ENCODE results near the gene NDUFAF7.
"Not testable (repeated sequence)": the region's sequence is repeated elsewhere in the genome, so short reads cannot be mapped to it uniquely, and the experiment has no call there.

The NDUFAF7 gene

GRCh38 chr2:37191747-37192146 lies 39.7 kb upstream of the NDUFAF7 start:
- no peak for TF ChIP-seq CTCF (IDR thresholded peaks at IDR 0.05; ENCODE audit: extremely low read depth, missing control alignments)
- DNase-seq (ENCODE audit: low spot score) = no peak

- TF ChIP-seq CTCF (IDR thresholded peaks at IDR 0.05; ENCODE audit: extremely low read depth, missing control alignments) = no peak
Observed at GRCh38 chr2:37192551-37192950, 38.9 kb upstream of the NDUFAF7 start.

GRCh38 chr2:37195862-37196319 lies 35.6 kb upstream of the NDUFAF7 start:
- not testable (repeated sequence) for DNase-seq (ENCODE audit: low spot score)

More at GRCh38 chr2:37192551-37192950, 38.9 kb upstream of the NDUFAF7 start:
- no peak for DNase-seq (ENCODE audit: low spot score)

GRCh38 chr2:37196320-37197195 lies 34.9 kb upstream of the NDUFAF7 start, which contains the start of gene CEBPZOS:
Gene CEBPZOS (plus strand): TSS chr2:37196496. CDS start chr2:37199705, 3,209 bp downstream.
- peak; percentile 93 for DNase-seq (ENCODE audit: low spot score)
- no peak for TF ChIP-seq CTCF (IDR thresholded peaks at IDR 0.05; ENCODE audit: extremely low read depth, missing control alignments)

GRCh38 chr2:37198681-37199065 lies 32.8 kb upstream of the NDUFAF7 start:
- no peak for DNase-seq (ENCODE audit: low spot score)
- TF ChIP-seq CTCF (IDR thresholded peaks at IDR 0.05; ENCODE audit: extremely low read depth, missing control alignments) = no peak

- no peak for DNase-seq (ENCODE audit: low spot score)
- TF ChIP-seq CTCF (IDR thresholded peaks at IDR 0.05; ENCODE audit: extremely low read depth, missing control alignments) = no peak
Observed at GRCh38 chr2:37201208-37201607, 30.2 kb upstream of the NDUFAF7 start.

GRCh38 chr2:37201766-37202165 lies 29.7 kb upstream of the NDUFAF7 start:
- no peak for TF ChIP-seq CTCF (IDR thresholded peaks at IDR 0.05; ENCODE audit: extremely low read depth, missing control alignments)

GRCh38 chr2:37203708-37204107 lies 27.8 kb upstream of the NDUFAF7 start:
- no peak for TF ChIP-seq CTCF (IDR thresholded peaks at IDR 0.05; ENCODE audit: extremely low read depth, missing control alignments)
- no peak for DNase-seq (ENCODE audit: low spot score)

More at GRCh38 chr2:37201766-37202165, 29.7 kb upstream of the NDUFAF7 start:
- DNase-seq (ENCODE audit: low spot score) = no peak

- not testable (repeated sequence) for DNase-seq (ENCODE audit: low spot score)
Observed at GRCh38 chr2:37205071-37205661, 26.3 kb upstream of the NDUFAF7 start.

Data from GM20000 (cell line).